Trophoblast cell (in vitro differentiated cells and primary cell): ENCODE data around the gene LDHD.

Experiments
- DNase-seq, 2 donors: peaks; one replicate each; pipeline ENCODE4 v3.0.0-alpha.2; 2016
- H2AFZ ChIP-seq: 2 replicates; pipeline ENCODE4 v1.6.1; 2013; ENCODE audit warnings: low read length, moderate library complexity, mild to moderate bottlenecking; ENCODE audit not compliant: insufficient read depth, poor library complexity
- H2AK5ac ChIP-seq: 2 replicates; pipeline ENCODE4 v1.6.1; 2013; ENCODE audit warnings: mild to moderate bottlenecking, low read length
- H2BK120ac ChIP-seq: 2 replicates; pipeline ENCODE4 v1.6.1; 2013; ENCODE audit warnings: low read length, mild to moderate bottlenecking, moderate library complexity; ENCODE audit not compliant: insufficient read depth, poor library complexity
- H2BK12ac ChIP-seq: 2 replicates; pipeline ENCODE4 v1.6.1; 2013; ENCODE audit warnings: mild to moderate bottlenecking, low read length, moderate library complexity
- H2BK5ac ChIP-seq: 2 replicates; pipeline ENCODE4 v1.6.1; 2013; ENCODE audit warnings: low read length, low read depth, moderate library complexity, mild to moderate bottlenecking; ENCODE audit not compliant: poor library complexity
- H3K14ac ChIP-seq: 2 replicates; pipeline ENCODE4 v1.6.1; 2013; ENCODE audit warnings: mild to moderate bottlenecking, low read length
- H3K18ac ChIP-seq: 2 replicates; pipeline ENCODE4 v1.6.1; 2013; ENCODE audit warnings: mild to moderate bottlenecking, low read length
- H3K23ac ChIP-seq: 2 replicates; pipeline ENCODE4 v1.6.1; 2013; ENCODE audit warnings: low read length
- H3K27ac ChIP-seq: 2 replicates; pipeline ENCODE4 v1.5.1; 2013; ENCODE audit warnings: low read depth, mild to moderate bottlenecking, inconsistent platforms, low read length, moderate library complexity
- H3K27me3 ChIP-seq: 2 replicates; pipeline ENCODE4 v1.6.1; 2013; ENCODE audit warnings: inconsistent platforms, mild to moderate bottlenecking, low read length, moderate library complexity; ENCODE audit not compliant: insufficient read depth
- H3K36me3 ChIP-seq, 2 experiments: 1 replicate in 1 of 2; 2 replicates in 1 of 2; pipeline ENCODE4 v1.6.1; 2013; ENCODE audit warnings: low read length in 2 of 2, mild to moderate bottlenecking in 2 of 2, moderate library complexity in 1 of 2; ENCODE audit not compliant: insufficient read depth in 2 of 2, control insufficient read depth in 1 of 2
- H3K4ac ChIP-seq: 2 replicates; pipeline ENCODE4 v1.6.1; 2013; ENCODE audit warnings: low read depth, mild to moderate bottlenecking, low read length, moderate library complexity
- H3K4me1 ChIP-seq, 2 experiments: 1 replicate in 1 of 2; 2 replicates in 1 of 2; pipeline ENCODE4 v1.6.1; 2013; ENCODE audit warnings: low read length in 2 of 2, mild to moderate bottlenecking in 2 of 2, moderate library complexity in 1 of 2; ENCODE audit not compliant: insufficient read depth in 2 of 2, control insufficient read depth in 1 of 2
- H3K4me2 ChIP-seq: 2 replicates; pipeline ENCODE4 v1.6.1; 2013; ENCODE audit warnings: inconsistent platforms, mild to moderate bottlenecking, low read length, moderate library complexity
- H3K4me3 ChIP-seq: 2 replicates; pipeline ENCODE4 v1.5.1; 2013; ENCODE audit warnings: mild to moderate bottlenecking, low read depth, low read length, inconsistent platforms
- H3K79me1 ChIP-seq: one replicate; pipeline ENCODE4 v1.6.1; 2013; ENCODE audit warnings: low read length
- H3K79me2 ChIP-seq: 2 replicates; pipeline ENCODE4 v1.6.1; 2013; ENCODE audit warnings: low read length, mild to moderate bottlenecking; ENCODE audit not compliant: control insufficient read depth, insufficient read depth, poor library complexity
- H3K9ac ChIP-seq: 2 replicates; pipeline ENCODE4 v1.6.1; 2013; ENCODE audit warnings: mild to moderate bottlenecking, low read length
- H3K9me3 ChIP-seq: 2 replicates; pipeline ENCODE4 v1.6.1; 2013; ENCODE audit warnings: low read depth, mild to moderate bottlenecking, control low read depth, inconsistent platforms, low read length; ENCODE audit not compliant: insufficient read depth
- H4K12ac ChIP-seq: 2 replicates; pipeline ENCODE4 v1.6.1; 2013; ENCODE audit warnings: low read depth, mild to moderate bottlenecking, low read length, moderate library complexity
- H4K8ac ChIP-seq: 2 replicates; pipeline ENCODE4 v1.6.1; 2013; ENCODE audit warnings: low read depth, mild to moderate bottlenecking, low read length, moderate library complexity
- H4K91ac ChIP-seq: one replicate; pipeline ENCODE4 v1.6.1; 2013; ENCODE audit warnings: low read depth, mild to moderate bottlenecking, low read length, moderate library complexity
- WGBS: extraction: QIAGEN DNeasy Blood & Tissue Kit; methylation state at CpG from one replicate; pipeline ENCODE4 v1.1.7; 2013; ENCODE audit warnings: missing lambda C conversion rate; ENCODE audit not compliant: insufficient read length, insufficient coverage; ENCODE audit errors: extremely low coverage; 5-methylcytosine and 5-hydroxymethylcytosine counted together

LDHD gene

GRCh38 chr16:75114179-75114945, 2.2 kb downstream of the LDHD start:
- Histone ChIP-seq H3K18ac (no peak overlapping the region), H2AK5ac (no peak overlapping the region), H2BK120ac (no peak overlapping the region), H3K23ac (no peak overlapping the region), H2BK5ac (no peak overlapping the region), H3K9me3 (peaks cover 5% of the 10 kb centered on the region), H4K91ac (no peak overlapping the region), H3K9ac (no peak overlapping the region), H4K12ac (no peak overlapping the region), H3K4me2 (no peak overlapping the region), H3K27ac (no peak overlapping the region), H3K14ac (no peak overlapping the region), H3K36me3 (peaks cover 3 to 7% of the 10 kb centered on the region in 2 experiments), H3K79me2 (no peaks in the 10 kb centered on the region), H3K4ac (no peak overlapping the region), H2AFZ (no peak overlapping the region), H3K4me1 (peaks cover 4 to 13% of the 10 kb centered on the region in 2 experiments), H2BK12ac (no peak overlapping the region), H3K79me1 (no peaks in the 10 kb centered on the region), H3K4me3 (peak overlapping the region; percentile 0), H3K27me3 (no peaks in the 10 kb centered on the region), H4K8ac (no peak overlapping the region)
- no peak for DNase-seq
- WGBS, result no CpG with 5 or more reads among the region's 44 CpGs

GRCh38 chr16:75113541-75114121, 2.9 kb downstream of the LDHD start:
- no peak overlapping the region for H2BK12ac ChIP-seq
- no CpG with 5 or more reads among the region's 20 CpGs for WGBS
- H3K79me2 ChIP-seq, result no peaks in the 10 kb centered on the region
- H3K4me1 ChIP-seq, result peaks cover 4 to 13% of the 10 kb centered on the region in 2 experiments
- H4K91ac ChIP-seq, result no peak overlapping the region
- H3K18ac ChIP-seq, result no peak overlapping the region
- no peak overlapping the region for H2BK5ac ChIP-seq
- H3K27ac ChIP-seq, result no peak overlapping the region
- peaks cover 8 to 12% of the 10 kb centered on the region in 2 experiments for H3K36me3 ChIP-seq
- no peak overlapping the region for H2BK120ac ChIP-seq
- DNase-seq, result no peak
- no peak overlapping the region for H3K14ac ChIP-seq
- no peak overlapping the region for H2AK5ac ChIP-seq
- no peak overlapping the region for H3K4me2 ChIP-seq
- H3K9ac ChIP-seq, result no peak overlapping the region
- H4K12ac ChIP-seq, result no peak overlapping the region
- no peak overlapping the region for H3K4ac ChIP-seq
- H3K9me3 ChIP-seq, result peaks cover 5% of the 10 kb centered on the region
- no peak overlapping the region for H4K8ac ChIP-seq
- H3K27me3 ChIP-seq, result no peaks in the 10 kb centered on the region
- no peaks in the 10 kb centered on the region for H3K79me1 ChIP-seq
- no peak overlapping the region for H3K4me3 ChIP-seq
- H2AFZ ChIP-seq, result no peak overlapping the region
- no peak overlapping the region for H3K23ac ChIP-seq

GRCh38 chr16:75112734-75113491, 3.7 kb downstream of the LDHD start:
- Histone ChIP-seq H3K36me3 (peaks cover 8 to 12% of the 10 kb centered on the region in 2 experiments), H3K79me1 (no peaks in the 10 kb centered on the region)

GRCh38 chr16:75111961-75112733, 4.4 kb downstream of the LDHD start:
- H3K4me3 ChIP-seq, result no peak overlapping the region
- no peak overlapping the region for H3K23ac ChIP-seq
- WGBS, result no CpG with 5 or more reads among the region's 26 CpGs
- no peak overlapping the region for H3K27ac ChIP-seq
- no peak overlapping the region for H2BK5ac ChIP-seq
- no peak overlapping the region for H2BK12ac ChIP-seq
- H3K79me2 ChIP-seq, result no peaks in the 10 kb centered on the region
- no peak overlapping the region for H4K12ac ChIP-seq
- H3K4ac ChIP-seq, result no peak overlapping the region
- H2BK120ac ChIP-seq, result no peak overlapping the region
- no peak overlapping the region for H3K18ac ChIP-seq
- no peak overlapping the region for H3K9ac ChIP-seq
- no peaks in the 10 kb centered on the region for H3K27me3 ChIP-seq
- H3K14ac ChIP-seq, result no peak overlapping the region
- DNase-seq, result no peak
- H3K4me1 ChIP-seq, result peaks cover 4 to 13% of the 10 kb centered on the region in 2 experiments
- no peak overlapping the region for H3K4me2 ChIP-seq
- H4K8ac ChIP-seq, result no peak overlapping the region
- H3K36me3 ChIP-seq, result peaks cover 8 to 12% of the 10 kb centered on the region in 2 experiments
- H3K9me3 ChIP-seq, result peaks cover 5% of the 10 kb centered on the region
- H2AFZ ChIP-seq, result no peak overlapping the region
- H2AK5ac ChIP-seq, result no peak overlapping the region
- no peaks in the 10 kb centered on the region for H3K79me1 ChIP-seq
- no peak overlapping the region for H4K91ac ChIP-seq

More at GRCh38 chr16:75112734-75113491, 3.7 kb downstream of the LDHD start:
- Histone ChIP-seq H4K91ac (no peak overlapping the region), H4K12ac (no peak overlapping the region), H3K4me1 (peaks cover 4 to 13% of the 10 kb centered on the region in 2 experiments), H2BK120ac (no peak overlapping the region), H2BK12ac (no peak overlapping the region), H3K9me3 (peaks cover 5% of the 10 kb centered on the region), H2AK5ac (no peak overlapping the region), H3K18ac (no peak overlapping the region), H3K4ac (no peak overlapping the region), H2BK5ac (no peak overlapping the region), H2AFZ (no peak overlapping the region), H3K14ac (no peak overlapping the region), H4K8ac (no peak overlapping the region), H3K23ac (no peak overlapping the region), H3K4me3 (no peak overlapping the region), H3K4me2 (no peak overlapping the region), H3K27ac (no peak overlapping the region), H3K27me3 (no peaks in the 10 kb centered on the region), H3K9ac (peak overlapping the region; percentile 5), H3K79me2 (no peaks in the 10 kb centered on the region)
- no CpG with 5 or more reads among the region's 14 CpGs for WGBS
- DNase-seq, result no peak
